C4-2B (cell line): ENCODE data around the gene EFCC1.

ENCODE experiments used
- CTCF ChIP-seq: fragments of 450-650 bp; conservative IDR thresholded peaks from 2 replicates; pipeline ENCODE4 v1.5.1; 2017; ENCODE audit warnings: mild to moderate bottlenecking
- ZFX ChIP-seq: fragments of 450-650 bp; IDR thresholded peaks from 2 replicates; pipeline ENCODE4 v1.6.1; 2017

GRCh38 chr3:129058441-129059200, 57.5 kb downstream of the EFCC1 start:
- no peak for TF ChIP-seq CTCF
- no peak for TF ChIP-seq ZFX
